PC-3 (cell line): ENCODE results near the gene ACOT13. TPM values are rescaled to one million over a fixed set of nuclear protein-coding genes. Genes with fewer than 3 reads are reported as not detected.
"Not testable (repeated sequence)": the region's sequence is repeated elsewhere in the genome, so short reads cannot be mapped to it uniquely, and the experiment has no call there.

Experiments used
- ATAC-seq: fragments of 200-7000 bp; cut with Tn5 transposase; 2 replicates; pipeline ENCODE4 v1.9.1; 2020; ENCODE audit warnings: mild to moderate bottlenecking, moderate library complexity
- BruUV-seq: library from RNA; stranded (reverse); fragments of 400-500 nt; replicated peaks from 2 replicates; lab custom pipeline; 2021; lab: Mats Ljungman, UMichigan
- CTCF ChIA-PET: fragments of 300-600 bp; sonication (Branson Sonifier 250); formaldehyde crosslinking; loops from one replicate; lab custom pipeline; 2022; ENCODE audit warnings: antibody characterized with exemption; lab: Charles Lee
- POLR2A ChIA-PET: fragments of 300-600 bp; sonication (Branson Sonifier 250); formaldehyde crosslinking; loops from one replicate; lab custom pipeline; 2022; ENCODE audit warnings: antibody characterized with exemption; ENCODE audit not compliant: unreplicated experiment; lab: Charles Lee
- DNase-seq: peaks from one replicate; pipeline ENCODE4 v3.0.0-alpha.2; 2015
- H2AFZ ChIP-seq: fragments of 300-600 bp; sonication (generic); 2 replicates; pipeline ENCODE4 v1.6.0; 2016; ENCODE audit warnings: antibody characterized with exemption, low read length
- H3F3A ChIP-seq: fragments of 300-600 bp; sonication (generic); one replicate; pipeline ENCODE4 v1.6.0; 2017; ENCODE audit warnings: antibody characterized with exemption, low read length, control low read depth, mild to moderate bottlenecking; ENCODE audit not compliant: unreplicated experiment
- H3K27ac ChIP-seq: fragments of 300-600 bp; sonication (generic); 2 replicates; pipeline ENCODE4 v1.5.1; 2016; ENCODE audit warnings: mild to moderate bottlenecking, low read length
- H3K27me3 ChIP-seq: fragments of 300-600 bp; sonication (generic); 2 replicates; pipeline ENCODE4 v1.6.1; 2016; ENCODE audit warnings: low read length, mixed read lengths
- H3K36me3 ChIP-seq: fragments of 300-600 bp; sonication (generic); 2 replicates; pipeline ENCODE4 v1.6.1; 2016; ENCODE audit warnings: low read depth, mixed run types, low read length, mixed read lengths
- H3K4me1 ChIP-seq: fragments of 300-600 bp; sonication (generic); 2 replicates; pipeline ENCODE4 v1.5.1; 2016; ENCODE audit warnings: low read length; ENCODE audit not compliant: insufficient read depth
- H3K4me2 ChIP-seq: fragments of 300-600 bp; sonication (generic); 2 replicates; pipeline ENCODE4 v1.6.0; 2016; ENCODE audit warnings: low read length
- H3K4me3 ChIP-seq: fragments of 300-600 bp; sonication (generic); 2 replicates; pipeline ENCODE4 v1.5.1; 2016; ENCODE audit warnings: mild to moderate bottlenecking, low read length, mixed read lengths
- H3K79me2 ChIP-seq: fragments of 300-600 bp; sonication (generic); 2 replicates; pipeline ENCODE4 v1.6.1; 2017; ENCODE audit warnings: low read length, mixed read lengths
- H3K9ac ChIP-seq: fragments of 300-600 bp; sonication (generic); 2 replicates; pipeline ENCODE4 v1.6.0; 2016; ENCODE audit warnings: mild to moderate bottlenecking, low read length
- H3K9me2 ChIP-seq: fragments of 300-600 bp; sonication (generic); replicated peaks from 2 replicates; pipeline ENCODE4 v1.6.1; 2016; ENCODE audit warnings: mixed run types, low read length, mixed read lengths
- H3K9me3 ChIP-seq: fragments of 300-600 bp; sonication (generic); 2 replicates; pipeline ENCODE4 v1.6.1; 2016; ENCODE audit warnings: low read length, mixed read lengths
- H4K20me1 ChIP-seq: fragments of 300-600 bp; sonication (generic); 2 replicates; pipeline ENCODE4 v1.6.1; 2016; ENCODE audit warnings: low read length, mixed read lengths
- EZH2 ChIP-seq: fragments of 300-600 bp; sonication (generic); IDR thresholded peaks from one replicate; pipeline ENCODE4 v1.6.1; 2017; ENCODE audit warnings: antibody characterized with exemption, mild to moderate bottlenecking, low read length; ENCODE audit not compliant: unreplicated experiment
- EZH2phosphoT487 ChIP-seq: fragments of 300-600 bp; sonication (generic); IDR thresholded peaks from 2 replicates; pipeline ENCODE4 v1.6.1; 2018; ENCODE audit warnings: mild to moderate bottlenecking, antibody characterized with exemption, low read length, borderline replicate concordance
- intact Hi-C: fragments of 100-400 bp; cut with micrococcal nuclease; formaldehyde crosslinking; loops from 2 replicates; pipeline ENCODE4 v1.9.0; 2023
- total RNA-seq: library from RNA; depleted of rRNA; stranded (reverse); fragments of >200 nt; gene quantifications from 2 replicates; pipeline ENCODE4 v1.2.3, GENCODE V29; 2014
- TF ChIP-seq, protein P1 (sequence below): fragments of 300-600 bp; sonication (generic); conservative IDR thresholded peaks from 2 replicates; pipeline ENCODE4 v1.5.1; 2017; ENCODE audit warnings: antibody characterized with exemption, low read depth, mild to moderate bottlenecking, low read length

Gene ACOT13
- total RNA-seq, 1 experiment from 2014 or later: 13.5 TPM

DNA sequence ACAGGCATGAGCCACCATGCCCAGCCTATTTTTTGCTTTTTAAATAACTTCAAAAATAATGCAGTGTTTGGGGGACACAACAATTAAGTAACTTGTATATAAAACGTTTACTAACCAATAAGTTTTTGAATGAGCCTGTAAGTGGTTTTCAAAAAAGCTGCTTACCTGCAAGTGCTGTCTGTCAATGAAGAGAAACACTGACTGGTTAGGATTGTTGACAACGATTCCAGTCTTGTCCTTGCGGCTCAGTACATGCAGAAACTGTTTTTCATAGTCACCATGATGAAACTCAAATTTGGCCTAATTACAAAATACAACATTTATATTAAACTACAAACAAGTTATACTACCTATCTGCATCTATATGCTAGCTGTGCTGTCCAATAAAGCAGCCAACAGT is 41.7 kb downstream of the ACOT13 start:
- TF ChIP-seq EZH2 (no peak), EZH2phosphoT487 (no peak)
- TF ChIP-seq, protein P1, sequence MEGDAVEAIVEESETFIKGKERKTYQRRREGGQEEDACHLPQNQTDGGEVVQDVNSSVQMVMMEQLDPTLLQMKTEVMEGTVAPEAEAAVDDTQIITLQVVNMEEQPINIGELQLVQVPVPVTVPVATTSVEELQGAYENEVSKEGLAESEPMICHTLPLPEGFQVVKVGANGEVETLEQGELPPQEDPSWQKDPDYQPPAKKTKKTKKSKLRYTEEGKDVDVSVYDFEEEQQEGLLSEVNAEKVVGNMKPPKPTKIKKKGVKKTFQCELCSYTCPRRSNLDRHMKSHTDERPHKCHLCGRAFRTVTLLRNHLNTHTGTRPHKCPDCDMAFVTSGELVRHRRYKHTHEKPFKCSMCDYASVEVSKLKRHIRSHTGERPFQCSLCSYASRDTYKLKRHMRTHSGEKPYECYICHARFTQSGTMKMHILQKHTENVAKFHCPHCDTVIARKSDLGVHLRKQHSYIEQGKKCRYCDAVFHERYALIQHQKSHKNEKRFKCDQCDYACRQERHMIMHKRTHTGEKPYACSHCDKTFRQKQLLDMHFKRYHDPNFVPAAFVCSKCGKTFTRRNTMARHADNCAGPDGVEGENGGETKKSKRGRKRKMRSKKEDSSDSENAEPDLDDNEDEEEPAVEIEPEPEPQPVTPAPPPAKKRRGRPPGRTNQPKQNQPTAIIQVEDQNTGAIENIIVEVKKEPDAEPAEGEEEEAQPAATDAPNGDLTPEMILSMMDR: no peak
- Histone ChIP-seq H3K9ac (no peak overlapping the region), H3K4me2 (no peak overlapping the region), H3K27ac (no peak overlapping the region), H3K36me3 (peaks cover 89% of the 10 kb centered on the region), H4K20me1 (peaks cover 15% of the 10 kb centered on the region), H3K4me1 (no peaks in the 10 kb centered on the region), H3K79me2 (peaks cover 31% of the 10 kb centered on the region), H3K9me3 (no peaks in the 10 kb centered on the region), H3K9me2 (no peaks in the 10 kb centered on the region), H3F3A (no peaks in the 10 kb centered on the region), H3K27me3 (no peaks in the 10 kb centered on the region), H3K4me3 (no peak overlapping the region), H2AFZ (no peak overlapping the region)
- BruUV-seq: no TSS peak
- intact Hi-C loops: no loop called here
- no peak for ATAC-seq
- ChIA-PET POLR2A (no interaction called here), CTCF (no interaction called here)
- no peak for DNase-seq

DNA sequence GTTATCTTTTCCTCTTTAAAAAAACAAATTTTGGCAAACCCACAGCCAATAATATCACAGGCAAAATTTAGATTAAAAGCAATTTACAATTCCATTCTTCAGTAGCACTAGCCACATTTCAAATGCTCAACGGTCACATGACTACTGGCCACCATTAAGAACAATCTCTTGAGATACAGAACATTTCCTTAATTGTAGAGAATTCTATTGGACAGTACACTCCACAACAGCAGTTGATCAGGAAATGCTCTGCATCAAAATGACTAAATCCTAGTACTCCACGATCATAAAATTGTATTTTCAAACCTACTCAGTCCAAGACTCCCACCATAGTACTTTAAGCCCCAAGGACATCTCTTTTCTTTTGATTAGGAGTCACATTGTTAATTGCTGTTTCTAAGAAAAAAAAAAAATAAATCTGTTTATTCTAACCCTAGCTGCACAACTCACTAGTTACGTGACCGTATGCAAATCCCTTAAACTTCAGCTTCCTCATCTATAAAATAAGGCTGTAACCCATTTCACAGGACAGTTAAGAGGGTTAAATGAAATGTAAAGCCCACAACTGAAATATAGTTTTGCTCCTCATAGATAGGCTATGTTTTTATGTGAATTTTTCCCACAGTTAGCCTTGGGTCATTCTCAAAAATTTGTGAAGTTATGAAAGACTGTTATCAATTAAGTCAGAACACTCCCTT is 42.3 kb downstream of the ACOT13 start:
- Histone ChIP-seq H4K20me1 (peaks cover 20% of the 10 kb centered on the region), H3K4me2 (no peak overlapping the region), H3K36me3 (peaks cover 91% of the 10 kb centered on the region), H3K9ac (no peak overlapping the region), H3K27ac (no peak overlapping the region), H3F3A (no peaks in the 10 kb centered on the region), H3K27me3 (no peaks in the 10 kb centered on the region), H3K4me1 (no peaks in the 10 kb centered on the region), H3K79me2 (peaks cover 37% of the 10 kb centered on the region), H3K9me2 (no peaks in the 10 kb centered on the region), H3K4me3 (no peak overlapping the region), H3K9me3 (no peaks in the 10 kb centered on the region), H2AFZ (no peak overlapping the region)
- no peak for TF ChIP-seq EZH2
- TF ChIP-seq, protein P1: no peak
- TF ChIP-seq EZH2phosphoT487: no peak
- POLR2A ChIA-PET: no interaction called here
- ATAC-seq (no peak), DNase-seq (no peak)
- CTCF ChIA-PET: no interaction called here
- intact Hi-C loops: no loop called here
- BruUV-seq: no TSS peak

DNA sequence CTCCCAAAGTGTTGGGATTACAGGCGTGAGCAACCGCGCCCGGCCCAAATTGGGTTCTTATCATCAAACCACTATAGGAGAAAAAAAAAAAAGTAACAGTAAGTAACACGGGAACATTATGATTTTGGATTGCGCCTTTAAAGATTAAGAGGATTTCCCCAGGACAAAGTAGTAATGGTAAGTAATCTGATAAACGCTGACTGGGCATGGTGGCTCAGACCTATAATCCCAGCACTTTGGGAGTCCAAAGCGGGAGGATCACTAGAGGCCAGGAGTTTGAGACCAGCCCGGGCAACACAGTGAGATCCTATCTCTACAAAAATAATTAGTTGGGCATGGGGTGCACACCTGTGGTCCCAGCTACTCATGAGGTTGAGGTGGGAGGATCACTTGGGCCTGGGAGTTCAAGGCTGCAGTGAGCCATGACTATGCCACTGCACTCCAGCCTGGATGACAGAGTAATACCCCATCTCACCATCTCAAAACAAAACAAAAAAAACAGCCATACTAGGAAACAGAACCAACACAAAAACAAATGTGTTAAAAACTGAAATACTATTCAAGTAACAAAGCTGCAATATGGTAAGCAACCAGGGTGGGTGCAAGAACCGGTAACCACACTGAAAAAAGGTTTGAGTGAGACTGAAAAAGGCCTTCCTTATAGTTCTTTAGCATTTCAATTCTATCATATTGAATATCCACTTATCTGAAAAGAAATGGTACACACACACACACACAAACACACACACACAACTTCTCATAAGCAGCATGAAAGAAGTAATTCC is 43.8 kb downstream of the ACOT13 start:
- intact Hi-C loops: no loop called here
- POLR2A ChIA-PET: no interaction called here

GRCh38 chr6:24716602-24717148 is 49.8 kb downstream of the ACOT13 start:
- POLR2A ChIA-PET, H3F3A ChIP-seq, H3K27me3 ChIP-seq, DNase-seq, H3K9ac ChIP-seq, H3K27ac ChIP-seq, CTCF ChIA-PET, H3K9me3 ChIP-seq, H2AFZ ChIP-seq, BruUV-seq, ATAC-seq, H3K9me2 ChIP-seq, intact Hi-C loops: not testable (repeated sequence)
- Histone ChIP-seq H3K36me3 (peaks cover 64% of the 10 kb centered on the region), H3K79me2 (peaks cover 90% of the 10 kb centered on the region), H3K4me2 (peak overlapping the region; percentile 84), H3K4me3 (peak overlapping the region; percentile 99), H4K20me1 (peaks cover 58% of the 10 kb centered on the region), H3K4me1 (peaks cover 19% of the 10 kb centered on the region)

More for the DNA sequence above, 43.8 kb downstream of the ACOT13 start:
- H3K9ac ChIP-seq: no peak overlapping the region
- H3K4me3 ChIP-seq: no peak overlapping the region
- no peak overlapping the region for H2AFZ ChIP-seq
- CTCF ChIA-PET: no interaction called here
- no peaks in the 10 kb centered on the region for H3K4me1 ChIP-seq
- ATAC-seq: no peak
- no peak overlapping the region for H3K4me2 ChIP-seq
- H3K9me2 ChIP-seq: no peaks in the 10 kb centered on the region
- no peaks in the 10 kb centered on the region for H3F3A ChIP-seq
- no peaks in the 10 kb centered on the region for H3K9me3 ChIP-seq
- H3K27me3 ChIP-seq: no peaks in the 10 kb centered on the region
- no peak for DNase-seq
- TF ChIP-seq EZH2 (no peak), EZH2phosphoT487 (no peak)
- TF ChIP-seq, protein P1: no peak
- BruUV-seq: no TSS peak
- peaks cover 31% of the 10 kb centered on the region for H4K20me1 ChIP-seq
- peaks cover 52% of the 10 kb centered on the region for H3K79me2 ChIP-seq
- H3K36me3 ChIP-seq: peaks cover 92% of the 10 kb centered on the region
- H3K27ac ChIP-seq: no peak overlapping the region
